GM20000 (cell line): ENCODE measurements around the gene ARMC9.
A peak's percentile ranks its signal among the peaks of the same experiment; 100 is the strongest.

Experiments used
- DNase-seq: peaks from one replicate; pipeline ENCODE4 v3.0.0; 2012; ENCODE audit warnings: low spot score
- CTCF ChIP-seq: IDR thresholded peaks from 2 replicates; pipeline ENCODE4 v1.5.1; 2012; ENCODE audit warnings: mild to moderate bottlenecking, control low read depth; ENCODE audit errors: extremely low read depth, missing control alignments

ARMC9 gene

GRCh38 chr2:231239751-231240150 lies 41.3 kb downstream of the ARMC9 start:
- no peak for TF ChIP-seq CTCF
- no peak for DNase-seq

- no peak for DNase-seq
- no peak for TF ChIP-seq CTCF
These were observed 43.5 kb downstream of the ARMC9 start for GRCh38 chr2:231241755-231242507.

- DNase-seq = no peak
These were observed 45.4 kb downstream of the ARMC9 start for GRCh38 chr2:231243866-231244265.

GRCh38 chr2:231244382-231245248 lies 46.2 kb downstream of the ARMC9 start:
- DNase-seq = no peak
- TF ChIP-seq CTCF = no peak

More at GRCh38 chr2:231243866-231244265, 45.4 kb downstream of the ARMC9 start:
- no peak for TF ChIP-seq CTCF

GRCh38 chr2:231245249-231246094 lies 47.0 kb downstream of the ARMC9 start:
- no peak for TF ChIP-seq CTCF
- DNase-seq = peak; percentile 33

GRCh38 chr2:231246171-231246842 lies 47.9 kb downstream of the ARMC9 start:
- no peak for TF ChIP-seq CTCF
- DNase-seq = no peak
